WTC11 (cell line): Measurements from ENCODE around the gene ACTN2. TPM values are rescaled to one million over a fixed set of nuclear protein-coding genes. Genes with fewer than 3 reads are reported as not detected.
"Not testable (repeated sequence)": the region's sequence is repeated elsewhere in the genome, so short reads cannot be mapped to it uniquely, and the experiment has no call there.

ENCODE experiments used
- ATAC-seq: fragments of 200-7000 bp; cut with Tn5 transposase; 2 replicates; pipeline ENCODE4 v1.10.0; 2021; ENCODE audit warnings: mild to moderate bottlenecking, moderate library complexity
- CTCF ChIA-PET: fragments of 300-600 bp; sonication (Branson Sonifier 250); formaldehyde crosslinking; loops from one replicate; lab custom pipeline; 2021; ENCODE audit warnings: antibody characterized with exemption; lab: Charles Lee
- POLR2A ChIA-PET: fragments of 350-600 bp; sonication (Branson Sonifier 250); formaldehyde crosslinking; loops from one replicate; lab custom pipeline; 2021; ENCODE audit warnings: antibody characterized with exemption; lab: Charles Lee
- DNase-seq: peaks from one replicate; pipeline ENCODE4 v3.0.0; 2021; ENCODE audit warnings: low spot score
- H3K27ac Mint-ChIP-seq: 2 replicates; pipeline ENCODE4 v1.8.0; 2021; ENCODE audit warnings: mixed read lengths
- H3K27me3 Mint-ChIP-seq: 2 replicates; pipeline ENCODE4 v1.8.0; 2021; ENCODE audit warnings: low read depth, mild to moderate bottlenecking, moderate library complexity, mixed read lengths
- H3K36me3 Mint-ChIP-seq: 2 replicates; pipeline ENCODE4 v1.8.0; 2021; ENCODE audit warnings: mixed read lengths
- H3K4me1 Mint-ChIP-seq: 2 replicates; pipeline ENCODE4 v1.8.0; 2022; ENCODE audit warnings: mixed read lengths
- H3K4me3 Mint-ChIP-seq: 2 replicates; pipeline ENCODE4 v1.8.0; 2021; ENCODE audit warnings: mild to moderate bottlenecking, moderate library complexity, mixed read lengths
- H3K9me3 Mint-ChIP-seq: 2 replicates; pipeline ENCODE4 v1.8.0; 2021; ENCODE audit warnings: mixed read lengths
- CBFB ChIP-seq: sonication (generic); formaldehyde crosslinking; IDR thresholded peaks from 2 replicates; pipeline ENCODE4 v1.8.1; 2022; ENCODE audit warnings: mild to moderate bottlenecking, low read depth, missing genetic modification reagents
- ELF4 ChIP-seq: sonication (generic); formaldehyde crosslinking; IDR thresholded peaks from 2 replicates; pipeline ENCODE4 v1.8.1; 2022; ENCODE audit warnings: low read depth, mild to moderate bottlenecking, moderate library complexity, missing genetic modification reagents
- EMX1 ChIP-seq: fragments of 250-450 bp; sonication (Bioruptor Pico); IDR thresholded peaks from 2 replicates; pipeline ENCODE4 v1.8.0; 2021; ENCODE audit warnings: mild to moderate bottlenecking
- FOXJ3 ChIP-seq: sonication (generic); formaldehyde crosslinking; IDR thresholded peaks from 2 replicates; pipeline ENCODE4 v1.9.0; 2021; ENCODE audit warnings: missing genetic modification reagents, mild to moderate bottlenecking, borderline replicate concordance
- GABPB1 ChIP-seq: sonication (generic); formaldehyde crosslinking; IDR thresholded peaks from 2 replicates; pipeline ENCODE4 v1.8.1; 2023; ENCODE audit warnings: mild to moderate bottlenecking, missing genetic modification reagents
- JUN ChIP-seq: sonication (generic); formaldehyde crosslinking; IDR thresholded peaks from 2 replicates; pipeline ENCODE4 v1.8.0; 2023; ENCODE audit warnings: mild to moderate bottlenecking, missing genetic modification reagents
- MXD4 ChIP-seq: fragments of 250-450 bp; sonication (Bioruptor Pico); IDR thresholded peaks from 2 replicates; pipeline ENCODE4 v1.8.0; 2021; ENCODE audit warnings: mild to moderate bottlenecking, moderate library complexity, borderline replicate concordance
- NR3C1 ChIP-seq: sonication (generic); formaldehyde crosslinking; conservative IDR thresholded peaks from 2 replicates; pipeline ENCODE4 v1.8.1; 2023; ENCODE audit warnings: low read depth, mild to moderate bottlenecking, missing genetic modification reagents
- PRRX2 ChIP-seq: fragments of 250-450 bp; sonication (Bioruptor Pico); IDR thresholded peaks from 2 replicates; pipeline ENCODE4 v1.8.0; 2021; ENCODE audit warnings: mild to moderate bottlenecking
- RELA ChIP-seq: sonication (generic); formaldehyde crosslinking; IDR thresholded peaks from 2 replicates; pipeline ENCODE4 v1.8.1; 2022; ENCODE audit warnings: missing genetic modification reagents, mild to moderate bottlenecking, borderline replicate concordance
- SOX15 ChIP-seq: fragments of 250-450 bp; sonication (Bioruptor Pico); IDR thresholded peaks from 2 replicates; pipeline ENCODE4 v1.9.0; 2021; ENCODE audit warnings: mild to moderate bottlenecking
- TCF7 ChIP-seq: sonication (generic); formaldehyde crosslinking; IDR thresholded peaks from 2 replicates; pipeline ENCODE4 v1.8.0; 2022; ENCODE audit warnings: mild to moderate bottlenecking, low read depth, missing genetic modification reagents, moderate library complexity
- TP53 ChIP-seq: sonication (generic); formaldehyde crosslinking; IDR thresholded peaks from 2 replicates; pipeline ENCODE4 v1.8.1; 2023; ENCODE audit warnings: mild to moderate bottlenecking, missing genetic modification reagents
- ZNF281 ChIP-seq: sonication (generic); formaldehyde crosslinking; IDR thresholded peaks from 2 replicates; pipeline ENCODE4 v1.8.0; 2023; ENCODE audit warnings: mild to moderate bottlenecking, missing genetic modification reagents
- ZNF512 ChIP-seq: sonication (generic); formaldehyde crosslinking; IDR thresholded peaks from 2 replicates; pipeline ENCODE4 v1.8.1; 2022; ENCODE audit warnings: missing genetic modification reagents, borderline replicate concordance
- total RNA-seq: library from RNA; stranded (reverse); gene quantifications from 3 replicates; pipeline ENCODE4 v1.2.3, GENCODE V29; 2021
- TF ChIP-seq, protein P1 (sequence below): fragments of 250-450 bp; sonication (Bioruptor Pico); IDR thresholded peaks from 2 replicates; pipeline ENCODE4 v1.9.0; 2021; ENCODE audit warnings: mild to moderate bottlenecking
- TF ChIP-seq, protein P2 (sequence below): sonication (generic); formaldehyde crosslinking; IDR thresholded peaks from 2 replicates; pipeline ENCODE4 v1.8.0; 2022; ENCODE audit warnings: mild to moderate bottlenecking, missing genetic modification reagents
- TF ChIP-seq, protein P3 (sequence below): sonication (generic); formaldehyde crosslinking; IDR thresholded peaks from 2 replicates; pipeline ENCODE4 v1.8.1; 2022; ENCODE audit warnings: low read depth, mild to moderate bottlenecking, moderate library complexity, missing genetic modification reagents, borderline replicate concordance

The ACTN2 gene
- total RNA-seq, 1 experiment from 2014 or later = 2.0 TPM

- no peak for TF ChIP-seq SOX15 (CRISPR knock-in tag)
- TF ChIP-seq MXD4 (CRISPR knock-in tag) = no peak
- no peak for TF ChIP-seq RELA (CRISPR knock-in tag)
- TF ChIP-seq, all 79 proteins: peak for 0
Measured at GRCh38 chr1:236659792-236660587, 26.3 kb upstream of the ACTN2 start (continued).

DNA sequence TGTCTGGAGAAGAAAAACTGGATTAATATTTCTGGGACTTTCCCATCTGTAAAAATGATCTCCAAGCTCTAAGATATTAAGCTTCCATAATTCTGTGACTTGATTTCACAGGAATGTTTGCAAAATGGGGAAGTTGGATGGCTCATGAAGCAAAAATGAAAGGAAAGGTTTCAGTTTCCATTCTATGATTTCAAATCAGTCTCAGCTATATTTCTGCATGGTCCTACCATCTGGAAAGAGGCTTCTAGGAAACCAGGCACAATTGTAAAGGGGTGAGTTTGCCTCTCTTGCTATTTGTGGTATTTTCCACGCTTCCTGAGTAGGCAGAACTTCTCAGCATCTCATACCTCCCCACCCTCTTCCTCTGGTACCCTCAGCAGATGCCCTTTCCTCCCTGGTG, 22.4 kb upstream of the ACTN2 start:
- H3K4me3 Mint-ChIP-seq = no peak overlapping the region
- H3K4me1 Mint-ChIP-seq = peaks cover 9% of the 10 kb centered on the region
- CTCF ChIA-PET = no interaction called here
- H3K9me3 Mint-ChIP-seq = peaks cover 25% of the 10 kb centered on the region
- POLR2A ChIA-PET = no interaction called here
- no peak for ATAC-seq
- DNase-seq = no peak
- H3K27ac Mint-ChIP-seq = no peak overlapping the region
- H3K36me3 Mint-ChIP-seq = no peaks in the 10 kb centered on the region
- H3K27me3 Mint-ChIP-seq = no peaks in the 10 kb centered on the region; the same call in 1 of the 2 replicates
- TF ChIP-seq GABPB1 (CRISPR knock-in tag) (no peak), PRRX2 (no peak), CBFB (CRISPR knock-in tag) (no peak), FOXJ3 (CRISPR knock-in tag) (no peak), EMX1 (CRISPR knock-in tag) (no peak)
- TF ChIP-seq, protein P1, sequence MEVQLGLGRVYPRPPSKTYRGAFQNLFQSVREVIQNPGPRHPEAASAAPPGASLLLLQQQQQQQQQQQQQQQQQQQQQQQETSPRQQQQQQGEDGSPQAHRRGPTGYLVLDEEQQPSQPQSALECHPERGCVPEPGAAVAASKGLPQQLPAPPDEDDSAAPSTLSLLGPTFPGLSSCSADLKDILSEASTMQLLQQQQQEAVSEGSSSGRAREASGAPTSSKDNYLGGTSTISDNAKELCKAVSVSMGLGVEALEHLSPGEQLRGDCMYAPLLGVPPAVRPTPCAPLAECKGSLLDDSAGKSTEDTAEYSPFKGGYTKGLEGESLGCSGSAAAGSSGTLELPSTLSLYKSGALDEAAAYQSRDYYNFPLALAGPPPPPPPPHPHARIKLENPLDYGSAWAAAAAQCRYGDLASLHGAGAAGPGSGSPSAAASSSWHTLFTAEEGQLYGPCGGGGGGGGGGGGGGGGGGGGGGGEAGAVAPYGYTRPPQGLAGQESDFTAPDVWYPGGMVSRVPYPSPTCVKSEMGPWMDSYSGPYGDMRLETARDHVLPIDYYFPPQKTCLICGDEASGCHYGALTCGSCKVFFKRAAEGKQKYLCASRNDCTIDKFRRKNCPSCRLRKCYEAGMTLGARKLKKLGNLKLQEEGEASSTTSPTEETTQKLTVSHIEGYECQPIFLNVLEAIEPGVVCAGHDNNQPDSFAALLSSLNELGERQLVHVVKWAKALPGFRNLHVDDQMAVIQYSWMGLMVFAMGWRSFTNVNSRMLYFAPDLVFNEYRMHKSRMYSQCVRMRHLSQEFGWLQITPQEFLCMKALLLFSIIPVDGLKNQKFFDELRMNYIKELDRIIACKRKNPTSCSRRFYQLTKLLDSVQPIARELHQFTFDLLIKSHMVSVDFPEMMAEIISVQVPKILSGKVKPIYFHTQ (CRISPR knock-in tag) = no peak
- TF ChIP-seq, protein P2, sequence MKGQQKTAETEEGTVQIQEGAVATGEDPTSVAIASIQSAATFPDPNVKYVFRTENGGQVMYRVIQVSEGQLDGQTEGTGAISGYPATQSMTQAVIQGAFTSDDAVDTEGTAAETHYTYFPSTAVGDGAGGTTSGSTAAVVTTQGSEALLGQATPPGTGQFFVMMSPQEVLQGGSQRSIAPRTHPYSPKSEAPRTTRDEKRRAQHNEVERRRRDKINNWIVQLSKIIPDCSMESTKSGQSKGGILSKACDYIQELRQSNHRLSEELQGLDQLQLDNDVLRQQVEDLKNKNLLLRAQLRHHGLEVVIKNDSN (CRISPR knock-in tag) = no peak

DNA sequence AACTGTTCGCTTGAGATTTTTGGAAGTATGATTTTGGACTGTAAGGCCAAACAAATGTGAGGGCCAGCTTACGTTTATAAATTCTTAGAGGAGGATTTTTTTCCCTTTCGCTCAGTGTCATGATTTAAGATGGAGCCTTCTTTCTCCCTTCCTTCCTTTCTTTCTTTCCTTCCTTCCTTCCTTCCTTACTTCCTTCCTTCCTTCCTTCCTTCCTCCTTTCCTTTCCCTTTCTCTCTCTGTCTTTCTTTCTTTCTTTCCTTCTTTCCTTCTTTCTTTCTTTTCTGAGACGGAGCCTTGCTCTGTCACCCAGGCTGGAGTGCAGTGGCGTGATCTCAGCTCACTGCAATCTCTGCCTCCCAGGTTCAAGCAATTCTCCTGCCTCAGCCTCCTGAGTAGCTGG, 17.4 kb upstream of the ACTN2 start:
- H3K27ac Mint-ChIP-seq, DNase-seq, POLR2A ChIA-PET, H3K4me3 Mint-ChIP-seq, H3K36me3 Mint-ChIP-seq, H3K4me1 Mint-ChIP-seq, ATAC-seq, CTCF ChIA-PET, H3K27me3 Mint-ChIP-seq: not testable (repeated sequence)
- H3K9me3 Mint-ChIP-seq = peaks cover 15% of the 10 kb centered on the region

GRCh38 chr1:236670060-236670459, 16.2 kb upstream of the ACTN2 start:
- ATAC-seq = no peak
- ChIA-PET POLR2A (no interaction called here), CTCF (no interaction called here)
- no peak for DNase-seq
- Mint-ChIP-seq H3K27me3 (no peaks in the 10 kb centered on the region; the same call in 1 of the 2 replicates), H3K27ac (no peak overlapping the region), H3K4me1 (no peaks in the 10 kb centered on the region), H3K36me3 (no peaks in the 10 kb centered on the region), H3K4me3 (no peak overlapping the region), H3K9me3 (peaks cover 15% of the 10 kb centered on the region)
- TF ChIP-seq, protein P3, sequence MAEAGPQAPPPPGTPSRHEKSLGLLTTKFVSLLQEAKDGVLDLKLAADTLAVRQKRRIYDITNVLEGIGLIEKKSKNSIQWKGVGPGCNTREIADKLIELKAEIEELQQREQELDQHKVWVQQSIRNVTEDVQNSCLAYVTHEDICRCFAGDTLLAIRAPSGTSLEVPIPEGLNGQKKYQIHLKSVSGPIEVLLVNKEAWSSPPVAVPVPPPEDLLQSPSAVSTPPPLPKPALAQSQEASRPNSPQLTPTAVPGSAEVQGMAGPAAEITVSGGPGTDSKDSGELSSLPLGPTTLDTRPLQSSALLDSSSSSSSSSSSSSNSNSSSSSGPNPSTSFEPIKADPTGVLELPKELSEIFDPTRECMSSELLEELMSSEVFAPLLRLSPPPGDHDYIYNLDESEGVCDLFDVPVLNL (CRISPR knock-in tag) = no peak
- TF ChIP-seq TCF7 (CRISPR knock-in tag) (no peak), ZNF512 (CRISPR knock-in tag) (no peak), ZNF281 (no peak), JUN (CRISPR knock-in tag) (no peak), TP53 (CRISPR knock-in tag) (no peak), ELF4 (no peak), NR3C1 (CRISPR knock-in tag) (no peak), EMX1 (CRISPR knock-in tag) (no peak)
